Coronary artery (tissue), 2 donors: ENCODE results near the gene BCL7A.
"Not testable (repeated sequence)": the region's sequence is repeated elsewhere in the genome, so short reads cannot be mapped to it uniquely, and the experiment has no call there.

ENCODE experiments used
- DNase-seq: peaks from one replicate; pipeline ENCODE4 v3.0.0-alpha.2; 2017; ENCODE audit warnings: low spot score
- H3K27ac ChIP-seq, 2 donors: fragments of 200-600 bp; sonication (generic); one replicate each; pipeline ENCODE4 v1.5.1; 2016 to 2019
- H3K4me3 ChIP-seq: fragments of 200-600 bp; sonication (generic); 2 replicates; pipeline ENCODE4 v1.5.1; 2016; ENCODE audit warnings: mild to moderate bottlenecking, moderate library complexity
- CTCF ChIP-seq: fragments of 200-600 bp; sonication (generic); IDR thresholded peaks from one replicate; pipeline ENCODE4 v1.5.1; 2019; ENCODE audit warnings: antibody characterized with exemption

The BCL7A gene

GRCh38 chr12:122048151-122048550 lies 26.5 kb downstream of the BCL7A start:
- no peak for TF ChIP-seq CTCF
- Histone ChIP-seq H3K4me3 (no peak overlapping the region), H3K27ac (no peak overlapping the region)
- no peak for DNase-seq

- no peak overlapping the region for H3K27ac ChIP-seq
- no peak overlapping the region for H3K4me3 ChIP-seq
- no peak for TF ChIP-seq CTCF
- DNase-seq: no peak
Measured at GRCh38 chr12:122049827-122050226, 28.1 kb downstream of the BCL7A start.

GRCh38 chr12:122050706-122051105 lies 29.0 kb downstream of the BCL7A start:
- no peak overlapping the region for H3K4me3 ChIP-seq
- no peak for DNase-seq
- H3K27ac ChIP-seq: peak overlapping the region; percentile 87 to 90
- no peak for TF ChIP-seq CTCF

GRCh38 chr12:122051231-122051876 lies 29.7 kb downstream of the BCL7A start:
- H3K27ac ChIP-seq: peak overlapping the region; percentile 87 to 90
- H3K4me3 ChIP-seq: peak overlapping the region; percentile 4
- no peak for DNase-seq
- no peak for TF ChIP-seq CTCF

- no peak for TF ChIP-seq CTCF
- no peak overlapping the region for H3K27ac ChIP-seq
Measured at GRCh38 chr12:122052285-122052684, 30.6 kb downstream of the BCL7A start.

GRCh38 chr12:122054842-122055520 lies 33.3 kb downstream of the BCL7A start:
- no peak for DNase-seq
- H3K27ac ChIP-seq: no peak overlapping the region
- H3K4me3 ChIP-seq: no peak overlapping the region
- TF ChIP-seq CTCF: no peak

More at GRCh38 chr12:122052285-122052684, 30.6 kb downstream of the BCL7A start:
- DNase-seq: no peak
- no peak overlapping the region for H3K4me3 ChIP-seq

GRCh38 chr12:122056406-122056805 lies 34.7 kb downstream of the BCL7A start:
- H3K27ac ChIP-seq, H3K4me3 ChIP-seq, DNase-seq: not testable (repeated sequence)
